Measurements from ENCODE around the gene NAA50. TPM values are rescaled to one million over a fixed set of nuclear protein-coding genes. Genes with fewer than 3 reads are reported as not detected.

The NAA50 gene
- total and polyA plus RNA-seq, 2 of the 13 experiments (the other 11 are each of a cell fraction or from before 2014, with no cell fraction given): 30.2 to 233 TPM

GRCh38 chr3:113695786-113696645 is 50.0 kb downstream of the NAA50 start, which contains the start of gene USF3 (continued):
- 0 out of 2 replicates have a peak, but pooled peaks have one; percentile 17 for TF ChIP-seq ZNF724P (CRISPR knock-in tag; IDR thresholded peaks at IDR 0.05; ENCODE audit: borderline replicate concordance)
- peak; percentile 51 for TF ChIP-seq CBX1 (IDR thresholded peaks at IDR 0.05; ENCODE audit: low read depth)
- TF ChIP-seq ARID4A (CRISPR knock-in tag; IDR thresholded peaks at IDR 0.05; ENCODE audit: borderline replicate concordance): peak; percentile 39; the same call in 1 of the 2 replicates
- TF ChIP-seq RBM22 (optimal IDR thresholded peaks at IDR 0.05; ENCODE audit: low read length): no peak
- TF ChIP-seq HOXA5 (CRISPR knock-in tag; IDR thresholded peaks at IDR 0.05): peak; percentile 54; the same call in 1 of the 2 replicates
- peak; percentile 70; the same call in 1 of the 2 replicates for TF ChIP-seq NFKB2 (CRISPR knock-in tag; IDR thresholded peaks at IDR 0.05; ENCODE audit: borderline replicate concordance)
- TF ChIP-seq ZMAT5 (CRISPR knock-in tag; IDR thresholded peaks at IDR 0.05; ENCODE audit: borderline replicate concordance, low read depth): no peak
- TF ChIP-seq ZFY (CRISPR knock-in tag; IDR thresholded peaks at IDR 0.05): peak; percentile 82
- TF ChIP-seq ZNF362 (CRISPR knock-in tag; IDR thresholded peaks at IDR 0.05; ENCODE audit: borderline replicate concordance): no peak
- TF ChIP-seq SP1 (IDR thresholded peaks at IDR 0.05): no peak
- peak; percentile 46; the same call in 1 of the 2 replicates for TF ChIP-seq SP1 (CRISPR knock-in tag; IDR thresholded peaks at IDR 0.05)
- 0 out of 2 replicates have a peak, but pooled peaks have one; percentile 22 for TF ChIP-seq ZNF784 (CRISPR knock-in tag; IDR thresholded peaks at IDR 0.05; ENCODE audit: borderline replicate concordance)
- TF ChIP-seq ATF2 (CRISPR knock-in tag; IDR thresholded peaks at IDR 0.05): peak; percentile 20; the same call in 1 of the 2 replicates
- 0 out of 2 replicates have a peak, but pooled peaks have one; percentile 64 for TF ChIP-seq NFAT5 (CRISPR knock-in tag; IDR thresholded peaks at IDR 0.05)

Data from HepG2 (cell line).